ENCODE measurements around the gene MAL. TPM values are rescaled to one million over a fixed set of nuclear protein-coding genes. Genes with fewer than 3 reads are reported as not detected.

MAL gene
- total and polyA plus RNA-seq, 2 experiments from 2014 or later = 0.24 to 0.31 TPM

DNA sequence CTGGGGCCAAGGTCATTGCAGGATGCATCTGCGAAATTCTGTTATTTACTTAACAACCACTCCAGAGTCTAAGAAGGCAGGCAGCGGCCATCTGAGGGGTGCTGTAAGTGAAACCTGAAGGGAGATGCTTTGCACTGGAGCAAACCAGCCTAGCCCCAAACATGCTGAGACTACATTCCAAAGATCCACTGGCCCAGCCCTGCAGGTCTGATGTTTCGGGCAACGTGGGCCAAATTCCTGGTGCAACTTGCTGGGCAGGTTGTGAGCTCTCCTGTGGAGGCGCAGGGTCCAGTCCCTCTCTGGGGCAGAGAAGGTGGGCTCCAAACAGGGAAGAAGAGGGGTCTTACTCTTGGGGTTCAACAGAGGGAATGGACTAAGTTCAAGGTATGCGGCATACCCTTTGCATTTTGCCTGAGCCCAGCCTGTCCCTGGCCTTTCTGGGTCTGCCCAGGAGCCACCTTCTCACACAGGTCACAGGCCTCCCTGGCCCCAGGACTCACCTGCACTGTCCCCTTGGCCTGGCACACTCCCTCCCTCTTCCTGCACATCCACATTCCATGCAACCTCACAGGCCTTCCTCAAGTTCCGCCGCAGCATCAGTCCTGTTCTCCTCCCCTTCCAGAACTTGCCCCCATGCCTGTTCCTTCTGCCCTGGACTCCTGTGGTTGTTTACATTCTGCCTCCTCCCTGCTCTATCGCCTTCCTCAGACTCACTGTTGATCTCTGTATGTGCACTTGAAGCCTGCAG is 5.1 kb upstream of the MAL start:
- H3K4me3 ChIP-seq = no peak overlapping the region
- H3F3A ChIP-seq (replicated peaks; ENCODE audit: low read depth) = 0 out of 2 replicates have a peak, but pooled peaks cover 5% of the 10 kb centered on the region
- H3K27ac ChIP-seq (ENCODE audit: low read depth) = no peak overlapping the region
- ATAC-seq (no peak), DNase-seq (ENCODE audit: low spot score) (no peak)
- Mint-ChIP-seq H3K4me3 (no peak overlapping the region), H3K9me3 (no peaks in the 10 kb centered on the region), H3K4me1 (peaks cover 31% of the 10 kb centered on the region), H3K36me3 (ENCODE audit: low read depth) (no peaks in the 10 kb centered on the region), H3K27ac (no peak overlapping the region), H3K27me3 (ENCODE audit: insufficient read depth, low read depth, poor library complexity) (peaks cover 38% of the 10 kb centered on the region)
- peaks cover 19% of the 10 kb centered on the region for H3K4me1 ChIP-seq (ENCODE audit: insufficient read depth)
- peaks cover 36% of the 10 kb centered on the region for H3K27me3 ChIP-seq (ENCODE audit: insufficient read depth)
- H3K79me2 ChIP-seq (replicated peaks; ENCODE audit: insufficient read depth) = no peaks in the 10 kb centered on the region
- no peaks in the 10 kb centered on the region for H3K9me2 ChIP-seq (ENCODE audit: insufficient read depth)
- no peak overlapping the region for H2AFZ ChIP-seq
- no peaks in the 10 kb centered on the region for H4K20me1 ChIP-seq (replicated peaks; ENCODE audit: insufficient read depth)
- no peaks in the 10 kb centered on the region for H3K36me3 ChIP-seq (ENCODE audit: insufficient read depth)
- TF ChIP-seq, protein P1, sequence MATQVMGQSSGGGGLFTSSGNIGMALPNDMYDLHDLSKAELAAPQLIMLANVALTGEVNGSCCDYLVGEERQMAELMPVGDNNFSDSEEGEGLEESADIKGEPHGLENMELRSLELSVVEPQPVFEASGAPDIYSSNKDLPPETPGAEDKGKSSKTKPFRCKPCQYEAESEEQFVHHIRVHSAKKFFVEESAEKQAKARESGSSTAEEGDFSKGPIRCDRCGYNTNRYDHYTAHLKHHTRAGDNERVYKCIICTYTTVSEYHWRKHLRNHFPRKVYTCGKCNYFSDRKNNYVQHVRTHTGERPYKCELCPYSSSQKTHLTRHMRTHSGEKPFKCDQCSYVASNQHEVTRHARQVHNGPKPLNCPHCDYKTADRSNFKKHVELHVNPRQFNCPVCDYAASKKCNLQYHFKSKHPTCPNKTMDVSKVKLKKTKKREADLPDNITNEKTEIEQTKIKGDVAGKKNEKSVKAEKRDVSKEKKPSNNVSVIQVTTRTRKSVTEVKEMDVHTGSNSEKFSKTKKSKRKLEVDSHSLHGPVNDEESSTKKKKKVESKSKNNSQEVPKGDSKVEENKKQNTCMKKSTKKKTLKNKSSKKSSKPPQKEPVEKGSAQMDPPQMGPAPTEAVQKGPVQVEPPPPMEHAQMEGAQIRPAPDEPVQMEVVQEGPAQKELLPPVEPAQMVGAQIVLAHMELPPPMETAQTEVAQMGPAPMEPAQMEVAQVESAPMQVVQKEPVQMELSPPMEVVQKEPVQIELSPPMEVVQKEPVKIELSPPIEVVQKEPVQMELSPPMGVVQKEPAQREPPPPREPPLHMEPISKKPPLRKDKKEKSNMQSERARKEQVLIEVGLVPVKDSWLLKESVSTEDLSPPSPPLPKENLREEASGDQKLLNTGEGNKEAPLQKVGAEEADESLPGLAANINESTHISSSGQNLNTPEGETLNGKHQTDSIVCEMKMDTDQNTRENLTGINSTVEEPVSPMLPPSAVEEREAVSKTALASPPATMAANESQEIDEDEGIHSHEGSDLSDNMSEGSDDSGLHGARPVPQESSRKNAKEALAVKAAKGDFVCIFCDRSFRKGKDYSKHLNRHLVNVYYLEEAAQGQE (IDR thresholded peaks at IDR 0.05; ENCODE audit: unreplicated experiment) = no peak
- TF ChIP-seq, protein P2, sequence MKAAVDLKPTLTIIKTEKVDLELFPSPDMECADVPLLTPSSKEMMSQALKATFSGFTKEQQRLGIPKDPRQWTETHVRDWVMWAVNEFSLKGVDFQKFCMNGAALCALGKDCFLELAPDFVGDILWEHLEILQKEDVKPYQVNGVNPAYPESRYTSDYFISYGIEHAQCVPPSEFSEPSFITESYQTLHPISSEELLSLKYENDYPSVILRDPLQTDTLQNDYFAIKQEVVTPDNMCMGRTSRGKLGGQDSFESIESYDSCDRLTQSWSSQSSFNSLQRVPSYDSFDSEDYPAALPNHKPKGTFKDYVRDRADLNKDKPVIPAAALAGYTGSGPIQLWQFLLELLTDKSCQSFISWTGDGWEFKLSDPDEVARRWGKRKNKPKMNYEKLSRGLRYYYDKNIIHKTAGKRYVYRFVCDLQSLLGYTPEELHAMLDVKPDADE (IDR thresholded peaks at IDR 0.05) = no peak
- TF ChIP-seq CREB1 (CRISPR knock-in tag; IDR thresholded peaks at IDR 0.05; ENCODE audit: low read depth) = no peak
- TF ChIP-seq ZNF331 (CRISPR knock-in tag; IDR thresholded peaks at IDR 0.05; ENCODE audit: low read depth) = no peak
- TF ChIP-seq, protein P3, sequence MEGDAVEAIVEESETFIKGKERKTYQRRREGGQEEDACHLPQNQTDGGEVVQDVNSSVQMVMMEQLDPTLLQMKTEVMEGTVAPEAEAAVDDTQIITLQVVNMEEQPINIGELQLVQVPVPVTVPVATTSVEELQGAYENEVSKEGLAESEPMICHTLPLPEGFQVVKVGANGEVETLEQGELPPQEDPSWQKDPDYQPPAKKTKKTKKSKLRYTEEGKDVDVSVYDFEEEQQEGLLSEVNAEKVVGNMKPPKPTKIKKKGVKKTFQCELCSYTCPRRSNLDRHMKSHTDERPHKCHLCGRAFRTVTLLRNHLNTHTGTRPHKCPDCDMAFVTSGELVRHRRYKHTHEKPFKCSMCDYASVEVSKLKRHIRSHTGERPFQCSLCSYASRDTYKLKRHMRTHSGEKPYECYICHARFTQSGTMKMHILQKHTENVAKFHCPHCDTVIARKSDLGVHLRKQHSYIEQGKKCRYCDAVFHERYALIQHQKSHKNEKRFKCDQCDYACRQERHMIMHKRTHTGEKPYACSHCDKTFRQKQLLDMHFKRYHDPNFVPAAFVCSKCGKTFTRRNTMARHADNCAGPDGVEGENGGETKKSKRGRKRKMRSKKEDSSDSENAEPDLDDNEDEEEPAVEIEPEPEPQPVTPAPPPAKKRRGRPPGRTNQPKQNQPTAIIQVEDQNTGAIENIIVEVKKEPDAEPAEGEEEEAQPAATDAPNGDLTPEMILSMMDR (conservative IDR thresholded peaks at IDR 0.05; ENCODE audit: low read depth in 2 of 2) = no peak
- no peak for TF ChIP-seq NANOG (IDR thresholded peaks at IDR 0.05; ENCODE audit: borderline replicate concordance)
- TF ChIP-seq, protein P4, sequence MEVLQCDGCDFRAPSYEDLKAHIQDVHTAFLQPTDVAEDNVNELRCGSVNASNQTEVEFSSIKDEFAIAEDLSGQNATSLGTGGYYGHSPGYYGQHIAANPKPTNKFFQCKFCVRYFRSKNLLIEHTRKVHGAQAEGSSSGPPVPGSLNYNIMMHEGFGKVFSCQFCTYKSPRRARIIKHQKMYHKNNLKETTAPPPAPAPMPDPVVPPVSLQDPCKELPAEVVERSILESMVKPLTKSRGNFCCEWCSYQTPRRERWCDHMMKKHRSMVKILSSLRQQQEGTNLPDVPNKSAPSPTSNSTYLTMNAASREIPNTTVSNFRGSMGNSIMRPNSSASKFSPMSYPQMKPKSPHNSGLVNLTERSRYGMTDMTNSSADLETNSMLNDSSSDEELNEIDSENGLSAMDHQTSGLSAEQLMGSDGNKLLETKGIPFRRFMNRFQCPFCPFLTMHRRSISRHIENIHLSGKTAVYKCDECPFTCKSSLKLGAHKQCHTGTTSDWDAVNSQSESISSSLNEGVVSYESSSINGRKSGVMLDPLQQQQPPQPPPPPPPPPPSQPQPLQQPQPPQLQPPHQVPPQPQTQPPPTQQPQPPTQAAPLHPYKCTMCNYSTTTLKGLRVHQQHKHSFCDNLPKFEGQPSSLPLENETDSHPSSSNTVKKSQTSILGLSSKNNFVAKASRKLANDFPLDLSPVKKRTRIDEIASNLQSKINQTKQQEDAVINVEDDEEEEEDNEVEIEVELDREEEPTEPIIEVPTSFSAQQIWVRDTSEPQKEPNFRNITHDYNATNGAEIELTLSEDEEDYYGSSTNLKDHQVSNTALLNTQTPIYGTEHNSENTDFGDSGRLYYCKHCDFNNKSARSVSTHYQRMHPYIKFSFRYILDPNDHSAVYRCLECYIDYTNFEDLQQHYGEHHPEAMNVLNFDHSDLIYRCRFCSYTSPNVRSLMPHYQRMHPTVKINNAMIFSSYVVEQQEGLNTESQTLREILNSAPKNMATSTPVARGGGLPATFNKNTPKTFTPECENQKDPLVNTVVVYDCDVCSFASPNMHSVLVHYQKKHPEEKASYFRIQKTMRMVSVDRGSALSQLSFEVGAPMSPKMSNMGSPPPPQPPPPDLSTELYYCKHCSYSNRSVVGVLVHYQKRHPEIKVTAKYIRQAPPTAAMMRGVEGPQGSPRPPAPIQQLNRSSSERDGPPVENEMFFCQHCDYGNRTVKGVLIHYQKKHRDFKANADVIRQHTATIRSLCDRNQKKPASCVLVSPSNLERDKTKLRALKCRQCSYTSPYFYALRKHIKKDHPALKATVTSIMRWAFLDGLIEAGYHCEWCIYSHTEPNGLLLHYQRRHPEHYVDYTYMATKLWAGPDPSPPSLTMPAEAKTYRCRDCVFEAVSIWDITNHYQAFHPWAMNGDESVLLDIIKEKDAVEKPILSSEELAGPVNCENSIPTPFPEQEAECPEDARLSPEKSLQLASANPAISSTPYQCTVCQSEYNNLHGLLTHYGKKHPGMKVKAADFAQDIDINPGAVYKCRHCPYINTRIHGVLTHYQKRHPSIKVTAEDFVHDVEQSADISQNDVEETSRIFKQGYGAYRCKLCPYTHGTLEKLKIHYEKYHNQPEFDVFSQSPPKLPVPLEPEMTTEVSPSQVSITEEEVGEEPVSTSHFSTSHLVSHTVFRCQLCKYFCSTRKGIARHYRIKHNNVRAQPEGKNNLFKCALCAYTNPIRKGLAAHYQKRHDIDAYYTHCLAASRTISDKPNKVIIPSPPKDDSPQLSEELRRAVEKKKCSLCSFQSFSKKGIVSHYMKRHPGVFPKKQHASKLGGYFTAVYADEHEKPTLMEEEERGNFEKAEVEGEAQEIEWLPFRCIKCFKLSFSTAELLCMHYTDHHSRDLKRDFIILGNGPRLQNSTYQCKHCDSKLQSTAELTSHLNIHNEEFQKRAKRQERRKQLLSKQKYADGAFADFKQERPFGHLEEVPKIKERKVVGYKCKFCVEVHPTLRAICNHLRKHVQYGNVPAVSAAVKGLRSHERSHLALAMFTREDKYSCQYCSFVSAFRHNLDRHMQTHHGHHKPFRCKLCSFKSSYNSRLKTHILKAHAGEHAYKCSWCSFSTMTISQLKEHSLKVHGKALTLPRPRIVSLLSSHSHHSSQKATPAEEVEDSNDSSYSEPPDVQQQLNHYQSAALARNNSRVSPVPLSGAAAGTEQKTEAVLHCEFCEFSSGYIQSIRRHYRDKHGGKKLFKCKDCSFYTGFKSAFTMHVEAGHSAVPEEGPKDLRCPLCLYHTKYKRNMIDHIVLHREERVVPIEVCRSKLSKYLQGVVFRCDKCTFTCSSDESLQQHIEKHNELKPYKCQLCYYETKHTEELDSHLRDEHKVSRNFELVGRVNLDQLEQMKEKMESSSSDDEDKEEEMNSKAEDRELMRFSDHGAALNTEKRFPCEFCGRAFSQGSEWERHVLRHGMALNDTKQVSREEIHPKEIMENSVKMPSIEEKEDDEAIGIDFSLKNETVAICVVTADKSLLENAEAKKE (CRISPR knock-in tag; IDR thresholded peaks at IDR 0.05) = no peak
- no peak for TF ChIP-seq JUNB (IDR thresholded peaks at IDR 0.05; ENCODE audit: unreplicated experiment)
- no peak for TF ChIP-seq POLR2AphosphoS5 (IDR thresholded peaks at IDR 0.05; ENCODE audit: low read depth)
- no peak for TF ChIP-seq EZH2phosphoT487 (IDR thresholded peaks at IDR 0.05; ENCODE audit: unreplicated experiment)
- no peak for TF ChIP-seq EZH2 (IDR thresholded peaks at IDR 0.05; ENCODE audit: low read depth, unreplicated experiment)
- H3K4me2 ChIP-seq = no peak overlapping the region
